SK-N-SH treated with all-trans-retinoic acid at 6 μM for 48 hours (cell line): ENCODE measurements around the gene WNT3.

Source experiments
- ATAC-seq: fragments of 200-7000 bp; cut with Tn5 transposase; 3 replicates; pipeline ENCODE4 v1.9.1; 2020; ENCODE audit warnings: mild to moderate bottlenecking, moderate library complexity
- ARNTL ChIP-seq: fragments of 450-650 bp; formaldehyde crosslinking; IDR thresholded peaks from 2 replicates; pipeline ENCODE4 v1.5.0; 2020; ENCODE audit warnings: low read depth, mild to moderate bottlenecking, moderate library complexity, borderline replicate concordance
- BACH2 ChIP-seq: fragments of 250-450 bp; sonication (Bioruptor Pico); IDR thresholded peaks from 2 replicates; pipeline ENCODE4 v1.9.0; 2021; ENCODE audit warnings: mild to moderate bottlenecking, borderline replicate concordance
- CREB5 ChIP-seq: fragments of 250-450 bp; sonication (Bioruptor Pico); IDR thresholded peaks from 2 replicates; pipeline ENCODE4 v1.5.1; 2020; ENCODE audit warnings: low read depth, mild to moderate bottlenecking, moderate library complexity
- CSDC2 ChIP-seq: fragments of 250-450 bp; sonication (Bioruptor Pico); IDR thresholded peaks from 2 replicates; pipeline ENCODE4 v1.5.0; 2020; ENCODE audit warnings: mild to moderate bottlenecking, moderate library complexity
- GLIS3 ChIP-seq: fragments of 250-450 bp; sonication (Bioruptor Pico); IDR thresholded peaks from 2 replicates; pipeline ENCODE4 v1.5.0; 2020; ENCODE audit warnings: mild to moderate bottlenecking, moderate library complexity
- ISL1 ChIP-seq: fragments of 250-450 bp; sonication (Bioruptor Pico); IDR thresholded peaks from 2 replicates; pipeline ENCODE4 v2.1.2; 2022; ENCODE audit warnings: mild to moderate bottlenecking, moderate library complexity
- OSR1 ChIP-seq: fragments of 250-450 bp; sonication (Bioruptor Pico); IDR thresholded peaks from 2 replicates; pipeline ENCODE4 v1.8.0; 2022; ENCODE audit warnings: moderate library complexity, mild to moderate bottlenecking, inconsistent platforms
- PPARA ChIP-seq: fragments of 250-450 bp; sonication (Bioruptor Pico); IDR thresholded peaks from 2 replicates; pipeline ENCODE4 v1.5.0; 2020; ENCODE audit warnings: mild to moderate bottlenecking, borderline replicate concordance
- RARB ChIP-seq: fragments of 250-450 bp; sonication (Bioruptor Pico); IDR thresholded peaks from 2 replicates; pipeline ENCODE4 v1.8.0; 2021; ENCODE audit warnings: mild to moderate bottlenecking, moderate library complexity
- SNAI2 ChIP-seq: fragments of 250-450 bp; sonication (Bioruptor Pico); IDR thresholded peaks from 2 replicates; pipeline ENCODE4 v1.5.0; 2020; ENCODE audit warnings: mild to moderate bottlenecking, moderate library complexity
- TOX ChIP-seq: fragments of 250-450 bp; sonication (Bioruptor Pico); IDR thresholded peaks from 2 replicates; pipeline ENCODE4 v1.8.0; 2021; ENCODE audit warnings: mild to moderate bottlenecking, moderate library complexity, borderline replicate concordance
- ZC3H10 ChIP-seq: fragments of 250-450 bp; sonication (Bioruptor Pico); IDR thresholded peaks from 2 replicates; pipeline ENCODE4 v1.5.1; 2021; ENCODE audit warnings: mild to moderate bottlenecking, moderate library complexity
- ZFP3 ChIP-seq: fragments of 250-450 bp; sonication (Bioruptor Pico); IDR thresholded peaks from 2 replicates; pipeline ENCODE4 v1.5.0; 2020; ENCODE audit warnings: mild to moderate bottlenecking, moderate library complexity
- ZFP30 ChIP-seq: fragments of 450-650 bp; formaldehyde crosslinking; IDR thresholded peaks from 2 replicates; pipeline ENCODE4 v1.5.0; 2022; ENCODE audit warnings: mild to moderate bottlenecking, moderate library complexity
- ZNF565 ChIP-seq: fragments of 450-650 bp; formaldehyde crosslinking; conservative IDR thresholded peaks from 2 replicates; pipeline ENCODE4 v1.5.0; 2020; ENCODE audit warnings: low read depth, mild to moderate bottlenecking, moderate library complexity
- ZNF8 ChIP-seq: fragments of 450-650 bp; formaldehyde crosslinking; IDR thresholded peaks from 2 replicates; pipeline ENCODE4 v1.5.0; 2020; ENCODE audit warnings: mild to moderate bottlenecking, moderate library complexity
- TF ChIP-seq, protein P1 (sequence below): fragments of 250-450 bp; sonication (Bioruptor Pico); IDR thresholded peaks from 2 replicates; pipeline ENCODE4 v1.8.0; 2020; ENCODE audit warnings: mild to moderate bottlenecking, moderate library complexity, borderline replicate concordance
- TF ChIP-seq, protein P2 (sequence below): fragments of 250-450 bp; sonication (Bioruptor Pico); IDR thresholded peaks from 2 replicates; pipeline ENCODE4 v1.5.0; 2020; ENCODE audit warnings: mild to moderate bottlenecking, moderate library complexity
- TF ChIP-seq, protein P3 (sequence below): fragments of 250-450 bp; sonication (Bioruptor Pico); IDR thresholded peaks from 2 replicates; pipeline ENCODE4 v1.5.1; 2021; ENCODE audit warnings: mild to moderate bottlenecking, moderate library complexity

WNT3 gene

GRCh38 chr17:46766493-46767491, 51.7 kb downstream of the WNT3 start (continued):
- TF ChIP-seq PPARA (CRISPR knock-in tag) (no peak), ZNF565 (CRISPR knock-in tag) (no peak), CREB5 (CRISPR knock-in tag) (no peak), RARB (CRISPR knock-in tag) (no peak)

GRCh38 chr17:46765453-46765852, 53.0 kb downstream of the WNT3 start:
- TF ChIP-seq ZNF565 (CRISPR knock-in tag) (no peak), OSR1 (CRISPR knock-in tag) (no peak)
- TF ChIP-seq, protein P1, sequence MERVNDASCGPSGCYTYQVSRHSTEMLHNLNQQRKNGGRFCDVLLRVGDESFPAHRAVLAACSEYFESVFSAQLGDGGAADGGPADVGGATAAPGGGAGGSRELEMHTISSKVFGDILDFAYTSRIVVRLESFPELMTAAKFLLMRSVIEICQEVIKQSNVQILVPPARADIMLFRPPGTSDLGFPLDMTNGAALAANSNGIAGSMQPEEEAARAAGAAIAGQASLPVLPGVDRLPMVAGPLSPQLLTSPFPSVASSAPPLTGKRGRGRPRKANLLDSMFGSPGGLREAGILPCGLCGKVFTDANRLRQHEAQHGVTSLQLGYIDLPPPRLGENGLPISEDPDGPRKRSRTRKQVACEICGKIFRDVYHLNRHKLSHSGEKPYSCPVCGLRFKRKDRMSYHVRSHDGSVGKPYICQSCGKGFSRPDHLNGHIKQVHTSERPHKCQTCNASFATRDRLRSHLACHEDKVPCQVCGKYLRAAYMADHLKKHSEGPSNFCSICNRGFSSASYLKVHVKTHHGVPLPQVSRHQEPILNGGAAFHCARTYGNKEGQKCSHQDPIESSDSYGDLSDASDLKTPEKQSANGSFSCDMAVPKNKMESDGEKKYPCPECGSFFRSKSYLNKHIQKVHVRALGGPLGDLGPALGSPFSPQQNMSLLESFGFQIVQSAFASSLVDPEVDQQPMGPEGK (CRISPR knock-in tag) = no peak
- ATAC-seq = peak; percentile 25

- TF ChIP-seq ZFP3 = peak; percentile 48; the same call in 1 of the 2 replicates
- no peak for TF ChIP-seq OSR1 (CRISPR knock-in tag)
- TF ChIP-seq, all 23 proteins: peak for 1
- ATAC-seq = peak; percentile 81
These were observed 53.6 kb downstream of the WNT3 start for GRCh38 chr17:46764709-46765401.

DNA sequence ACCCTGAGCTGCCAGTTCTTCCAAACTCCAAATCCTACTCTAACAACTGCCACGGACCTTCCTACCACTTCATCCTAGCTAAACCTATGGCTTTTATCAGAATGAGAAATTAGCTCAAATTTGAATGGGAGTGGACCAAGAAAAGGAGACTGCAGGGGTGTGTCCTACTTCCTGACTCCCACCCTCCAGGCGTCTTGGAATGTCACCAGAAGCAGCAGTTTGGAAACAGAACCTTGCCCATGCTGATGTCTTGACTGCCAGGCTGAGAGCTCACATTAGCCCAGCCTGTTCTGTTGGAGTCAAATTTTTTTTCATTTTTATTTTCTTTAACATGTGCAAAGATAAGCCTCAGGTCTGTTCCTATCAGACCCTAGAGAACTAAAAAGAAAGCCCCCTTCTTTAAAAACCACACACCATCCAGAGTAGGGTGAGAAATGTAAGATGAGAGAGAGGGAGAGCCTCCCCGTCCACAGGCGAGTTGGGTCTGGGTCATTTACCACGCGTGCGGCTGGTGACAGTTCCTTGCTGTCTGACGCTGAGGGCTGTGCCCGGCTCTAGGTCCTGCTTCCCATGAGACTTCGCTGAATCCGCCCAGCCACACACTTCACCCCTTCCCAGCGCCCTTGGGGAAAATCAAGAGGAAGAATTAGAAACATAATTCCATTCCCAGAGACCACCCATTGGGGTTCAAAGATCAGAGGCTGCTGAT, 54.3 kb downstream of the WNT3 start:
- TF ChIP-seq ZNF565 (CRISPR knock-in tag) (no peak), CREB5 (CRISPR knock-in tag) (no peak), ZC3H10 (CRISPR knock-in tag) (no peak), OSR1 (CRISPR knock-in tag) (no peak), ZFP3 (no peak), RARB (CRISPR knock-in tag) (no peak), PPARA (CRISPR knock-in tag) (no peak)
- ATAC-seq = peak; percentile 28

- ATAC-seq = no peak
- TF ChIP-seq OSR1 (CRISPR knock-in tag) (no peak), RARB (CRISPR knock-in tag) (no peak), ZFP30 (CRISPR knock-in tag) (no peak), ISL1 (CRISPR knock-in tag) (no peak), ARNTL (CRISPR knock-in tag) (no peak), TOX (CRISPR knock-in tag) (no peak), SNAI2 (CRISPR knock-in tag) (no peak), ZNF565 (CRISPR knock-in tag) (no peak), GLIS3 (CRISPR knock-in tag) (no peak), ZNF8 (CRISPR knock-in tag) (no peak), CSDC2 (CRISPR knock-in tag) (no peak), CREB5 (CRISPR knock-in tag) (no peak), BACH2 (no peak)
- TF ChIP-seq, protein P2, sequence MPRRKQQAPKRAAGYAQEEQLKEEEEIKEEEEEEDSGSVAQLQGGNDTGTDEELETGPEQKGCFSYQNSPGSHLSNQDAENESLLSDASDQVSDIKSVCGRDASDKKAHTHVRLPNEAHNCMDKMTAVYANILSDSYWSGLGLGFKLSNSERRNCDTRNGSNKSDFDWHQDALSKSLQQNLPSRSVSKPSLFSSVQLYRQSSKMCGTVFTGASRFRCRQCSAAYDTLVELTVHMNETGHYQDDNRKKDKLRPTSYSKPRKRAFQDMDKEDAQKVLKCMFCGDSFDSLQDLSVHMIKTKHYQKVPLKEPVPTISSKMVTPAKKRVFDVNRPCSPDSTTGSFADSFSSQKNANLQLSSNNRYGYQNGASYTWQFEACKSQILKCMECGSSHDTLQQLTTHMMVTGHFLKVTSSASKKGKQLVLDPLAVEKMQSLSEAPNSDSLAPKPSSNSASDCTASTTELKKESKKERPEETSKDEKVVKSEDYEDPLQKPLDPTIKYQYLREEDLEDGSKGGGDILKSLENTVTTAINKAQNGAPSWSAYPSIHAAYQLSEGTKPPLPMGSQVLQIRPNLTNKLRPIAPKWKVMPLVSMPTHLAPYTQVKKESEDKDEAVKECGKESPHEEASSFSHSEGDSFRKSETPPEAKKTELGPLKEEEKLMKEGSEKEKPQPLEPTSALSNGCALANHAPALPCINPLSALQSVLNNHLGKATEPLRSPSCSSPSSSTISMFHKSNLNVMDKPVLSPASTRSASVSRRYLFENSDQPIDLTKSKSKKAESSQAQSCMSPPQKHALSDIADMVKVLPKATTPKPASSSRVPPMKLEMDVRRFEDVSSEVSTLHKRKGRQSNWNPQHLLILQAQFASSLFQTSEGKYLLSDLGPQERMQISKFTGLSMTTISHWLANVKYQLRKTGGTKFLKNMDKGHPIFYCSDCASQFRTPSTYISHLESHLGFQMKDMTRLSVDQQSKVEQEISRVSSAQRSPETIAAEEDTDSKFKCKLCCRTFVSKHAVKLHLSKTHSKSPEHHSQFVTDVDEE (CRISPR knock-in tag) = no peak
- TF ChIP-seq, protein P3, sequence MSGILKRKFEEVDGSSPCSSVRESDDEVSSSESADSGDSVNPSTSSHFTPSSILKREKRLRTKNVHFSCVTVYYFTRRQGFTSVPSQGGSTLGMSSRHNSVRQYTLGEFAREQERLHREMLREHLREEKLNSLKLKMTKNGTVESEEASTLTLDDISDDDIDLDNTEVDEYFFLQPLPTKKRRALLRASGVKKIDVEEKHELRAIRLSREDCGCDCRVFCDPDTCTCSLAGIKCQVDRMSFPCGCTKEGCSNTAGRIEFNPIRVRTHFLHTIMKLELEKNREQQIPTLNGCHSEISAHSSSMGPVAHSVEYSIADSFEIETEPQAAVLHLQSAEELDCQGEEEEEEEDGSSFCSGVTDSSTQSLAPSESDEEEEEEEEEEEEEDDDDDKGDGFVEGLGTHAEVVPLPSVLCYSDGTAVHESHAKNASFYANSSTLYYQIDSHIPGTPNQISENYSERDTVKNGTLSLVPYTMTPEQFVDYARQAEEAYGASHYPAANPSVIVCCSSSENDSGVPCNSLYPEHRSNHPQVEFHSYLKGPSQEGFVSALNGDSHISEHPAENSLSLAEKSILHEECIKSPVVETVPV (CRISPR knock-in tag) = no peak
These were observed 55.1 kb downstream of the WNT3 start for GRCh38 chr17:46763416-46763815.
